ENCODE data around the gene TRAFD1. TPM values are rescaled to one million over a fixed set of nuclear protein-coding genes. Genes with fewer than 3 reads are reported as not detected.

TRAFD1 gene
- total and polyA plus RNA-seq, 9 donors = 21.4 to 28.8 (median 23.6) TPM

GRCh38 chr12:112115259-112116045 lies 9.9 kb upstream of the TRAFD1 start:
- WGBS (ENCODE audit: insufficient coverage) = no CpG with 5 or more reads among the region's 6 CpGs
- H3K27ac ChIP-seq (ENCODE audit: low read length) = no peak overlapping the region
- H3K27me3 ChIP-seq (ENCODE audit: control insufficient read depth, insufficient read depth, low read length) = no peaks in the 10 kb centered on the region
- H3K4me3 ChIP-seq (ENCODE audit: low read length) = no peak overlapping the region
- DNase-seq = no peak
- peaks cover 9% of the 10 kb centered on the region for H3K4me1 ChIP-seq (ENCODE audit: control insufficient read depth, insufficient read depth, low read length)
- no peaks in the 10 kb centered on the region for H3K36me3 ChIP-seq (ENCODE audit: control insufficient read depth, insufficient read depth, low read length)
- no peaks in the 10 kb centered on the region for H3K9me3 ChIP-seq (replicated peaks; ENCODE audit: control insufficient read depth, low read depth, low read length)

- peak; percentile 59 for DNase-seq
- peaks cover 11% of the 10 kb centered on the region for H3K4me1 ChIP-seq (ENCODE audit: control insufficient read depth, insufficient read depth, low read length)
- whole genome bisulfite sequencing (ENCODE audit: insufficient coverage) = 86% methylated on average over 2 of the region's 7 CpGs
- H3K27me3 ChIP-seq (ENCODE audit: control insufficient read depth, insufficient read depth, low read length) = no peaks in the 10 kb centered on the region
- peak overlapping the region; percentile 53 for H3K27ac ChIP-seq (ENCODE audit: low read length)
- H3K4me3 ChIP-seq (ENCODE audit: low read length) = no peak overlapping the region
- H3K9me3 ChIP-seq (replicated peaks; ENCODE audit: control insufficient read depth, low read depth, low read length) = no peaks in the 10 kb centered on the region
- H3K36me3 ChIP-seq (ENCODE audit: control insufficient read depth, insufficient read depth, low read length) = no peaks in the 10 kb centered on the region
Measured at GRCh38 chr12:112116232-112117060, 8.9 kb upstream of the TRAFD1 start.

GRCh38 chr12:112117685-112118084 lies 7.7 kb upstream of the TRAFD1 start:
- DNase-seq = no peak
- H3K4me1 ChIP-seq (ENCODE audit: control insufficient read depth, insufficient read depth, low read length) = peaks cover 23% of the 10 kb centered on the region
- H3K27me3 ChIP-seq (ENCODE audit: control insufficient read depth, insufficient read depth, low read length) = no peaks in the 10 kb centered on the region
- no peaks in the 10 kb centered on the region for H3K36me3 ChIP-seq (ENCODE audit: control insufficient read depth, insufficient read depth, low read length)
- H3K4me3 ChIP-seq (ENCODE audit: low read length) = no peak overlapping the region
- H3K9me3 ChIP-seq (replicated peaks; ENCODE audit: control insufficient read depth, low read depth, low read length) = no peaks in the 10 kb centered on the region
- 89% methylated on average over 4 of the region's 8 CpGs for WGBS (ENCODE audit: insufficient coverage)
- H3K27ac ChIP-seq (ENCODE audit: low read length) = no peak overlapping the region

GRCh38 chr12:112121780-112122565 lies 3.4 kb upstream of the TRAFD1 start:
- Histone ChIP-seq H3K4me1 (ENCODE audit: control insufficient read depth, insufficient read depth, low read length) (peaks cover 30% of the 10 kb centered on the region), H3K4me3 (ENCODE audit: low read length) (no peak overlapping the region)
- WGBS (ENCODE audit: insufficient coverage) = 38% methylated on average over 5 of the region's 11 CpGs

GRCh38 chr12:112122823-112123690 lies 2.3 kb upstream of the TRAFD1 start:
- WGBS (ENCODE audit: insufficient coverage) = 90% methylated on average over 3 of the region's 12 CpGs

More at GRCh38 chr12:112121780-112122565, 3.4 kb upstream of the TRAFD1 start:
- H3K27me3 ChIP-seq (ENCODE audit: control insufficient read depth, insufficient read depth, low read length) = no peaks in the 10 kb centered on the region
- no peaks in the 10 kb centered on the region for H3K36me3 ChIP-seq (ENCODE audit: control insufficient read depth, insufficient read depth, low read length)
- DNase-seq = peak; percentile 95
- peak overlapping the region; percentile 82 for H3K27ac ChIP-seq (ENCODE audit: low read length)
- H3K9me3 ChIP-seq (replicated peaks; ENCODE audit: control insufficient read depth, low read depth, low read length) = no peaks in the 10 kb centered on the region

GRCh38 chr12:112124918-112125249 lies 476 bp upstream of the TRAFD1 start:
- Histone ChIP-seq H3K27me3 (ENCODE audit: control insufficient read depth, insufficient read depth, low read length) (no peaks in the 10 kb centered on the region), H3K27ac (ENCODE audit: low read length) (peak overlapping the region; percentile 53)
- no CpG with 5 or more reads among the region's 1 CpG for WGBS (ENCODE audit: insufficient coverage)

More at GRCh38 chr12:112122823-112123690, 2.3 kb upstream of the TRAFD1 start:
- H3K36me3 ChIP-seq (ENCODE audit: control insufficient read depth, insufficient read depth, low read length) = no peaks in the 10 kb centered on the region
- no peak overlapping the region for H3K4me3 ChIP-seq (ENCODE audit: low read length)
- H3K9me3 ChIP-seq (replicated peaks; ENCODE audit: control insufficient read depth, low read depth, low read length) = no peaks in the 10 kb centered on the region
- peak overlapping the region; percentile 6 for H3K27ac ChIP-seq (ENCODE audit: low read length)
- H3K27me3 ChIP-seq (ENCODE audit: control insufficient read depth, insufficient read depth, low read length) = no peaks in the 10 kb centered on the region
- peak; percentile 43 for DNase-seq
- peaks cover 29% of the 10 kb centered on the region for H3K4me1 ChIP-seq (ENCODE audit: control insufficient read depth, insufficient read depth, low read length)

GRCh38 chr12:112126000-112126438 lies 659 bp downstream of the TRAFD1 start:
- 0% methylated on average over 20 of the region's 25 CpGs for WGBS (ENCODE audit: insufficient coverage)

More at GRCh38 chr12:112124918-112125249, 476 bp upstream of the TRAFD1 start:
- Histone ChIP-seq H3K4me3 (ENCODE audit: low read length) (no peak overlapping the region), H3K36me3 (ENCODE audit: control insufficient read depth, insufficient read depth, low read length) (no peaks in the 10 kb centered on the region), H3K9me3 (replicated peaks; ENCODE audit: control insufficient read depth, low read depth, low read length) (no peaks in the 10 kb centered on the region), H3K4me1 (ENCODE audit: control insufficient read depth, insufficient read depth, low read length) (peaks cover 29% of the 10 kb centered on the region)
- no peak for DNase-seq

GRCh38 chr12:112126911-112127310 lies 1.6 kb downstream of the TRAFD1 start:
- Histone ChIP-seq H3K27me3 (ENCODE audit: control insufficient read depth, insufficient read depth, low read length) (no peaks in the 10 kb centered on the region), H3K27ac (ENCODE audit: low read length) (no peak overlapping the region), H3K4me1 (ENCODE audit: control insufficient read depth, insufficient read depth, low read length) (peaks cover 22% of the 10 kb centered on the region), H3K4me3 (ENCODE audit: low read length) (no peak overlapping the region), H3K36me3 (ENCODE audit: control insufficient read depth, insufficient read depth, low read length) (no peaks in the 10 kb centered on the region), H3K9me3 (replicated peaks; ENCODE audit: control insufficient read depth, low read depth, low read length) (no peaks in the 10 kb centered on the region)
- DNase-seq = no peak
- 93% methylated on average over 5 of the region's 7 CpGs for WGBS (ENCODE audit: insufficient coverage)

More at GRCh38 chr12:112126000-112126438, 659 bp downstream of the TRAFD1 start:
- H3K36me3 ChIP-seq (ENCODE audit: control insufficient read depth, insufficient read depth, low read length) = no peaks in the 10 kb centered on the region
- H3K4me1 ChIP-seq (ENCODE audit: control insufficient read depth, insufficient read depth, low read length) = peaks cover 29% of the 10 kb centered on the region
- no peaks in the 10 kb centered on the region for H3K9me3 ChIP-seq (replicated peaks; ENCODE audit: control insufficient read depth, low read depth, low read length)
- H3K27me3 ChIP-seq (ENCODE audit: control insufficient read depth, insufficient read depth, low read length) = no peaks in the 10 kb centered on the region
- H3K4me3 ChIP-seq (ENCODE audit: low read length) = peak overlapping the region; percentile 97
- no peak for DNase-seq
- H3K27ac ChIP-seq (ENCODE audit: low read length) = peak overlapping the region; percentile 98

- Histone ChIP-seq H3K36me3 (ENCODE audit: control insufficient read depth, insufficient read depth, low read length) (peaks cover 12% of the 10 kb centered on the region), H3K27ac (ENCODE audit: low read length) (peak overlapping the region; percentile 36), H3K9me3 (replicated peaks; ENCODE audit: control insufficient read depth, low read depth, low read length) (no peaks in the 10 kb centered on the region), H3K4me3 (ENCODE audit: low read length) (no peak overlapping the region), H3K4me1 (ENCODE audit: control insufficient read depth, insufficient read depth, low read length) (peaks cover 9% of the 10 kb centered on the region), H3K27me3 (ENCODE audit: control insufficient read depth, insufficient read depth, low read length) (no peaks in the 10 kb centered on the region)
- no CpG with 5 or more reads among the region's 2 CpGs for WGBS (ENCODE audit: insufficient coverage)
- DNase-seq = peak; percentile 34
Measured at GRCh38 chr12:112130441-112130998, 5.2 kb downstream of the TRAFD1 start.

All from muscle of leg (tissue), 11 donors.